HT-29 (cell line): ENCODE measurements around the gene PGPEP1. TPM values are rescaled to one million over a fixed set of nuclear protein-coding genes. Genes with fewer than 3 reads are reported as not detected.

Experiments
- DNase-seq: peaks from one replicate; pipeline ENCODE4 v3.0.0-alpha.2; 2015; ENCODE audit warnings: low spot score
- small RNA-seq: library from RNA; depleted of rRNA; stranded (forward); fragments of <200 nt; gene quantifications from one replicate; pipeline ENCODE3, GENCODE V24; 2014
- total RNA-seq: library from RNA; depleted of rRNA; stranded (reverse); fragments of >200 nt; shearing (Covaris generic); gene quantifications from 2 replicates; pipeline ENCODE4 v1.2.3, GENCODE V29; 2014; rRNA removed

PGPEP1 gene
- total RNA-seq, 1 experiment from 2014 or later, result 18.9 TPM

DNA sequence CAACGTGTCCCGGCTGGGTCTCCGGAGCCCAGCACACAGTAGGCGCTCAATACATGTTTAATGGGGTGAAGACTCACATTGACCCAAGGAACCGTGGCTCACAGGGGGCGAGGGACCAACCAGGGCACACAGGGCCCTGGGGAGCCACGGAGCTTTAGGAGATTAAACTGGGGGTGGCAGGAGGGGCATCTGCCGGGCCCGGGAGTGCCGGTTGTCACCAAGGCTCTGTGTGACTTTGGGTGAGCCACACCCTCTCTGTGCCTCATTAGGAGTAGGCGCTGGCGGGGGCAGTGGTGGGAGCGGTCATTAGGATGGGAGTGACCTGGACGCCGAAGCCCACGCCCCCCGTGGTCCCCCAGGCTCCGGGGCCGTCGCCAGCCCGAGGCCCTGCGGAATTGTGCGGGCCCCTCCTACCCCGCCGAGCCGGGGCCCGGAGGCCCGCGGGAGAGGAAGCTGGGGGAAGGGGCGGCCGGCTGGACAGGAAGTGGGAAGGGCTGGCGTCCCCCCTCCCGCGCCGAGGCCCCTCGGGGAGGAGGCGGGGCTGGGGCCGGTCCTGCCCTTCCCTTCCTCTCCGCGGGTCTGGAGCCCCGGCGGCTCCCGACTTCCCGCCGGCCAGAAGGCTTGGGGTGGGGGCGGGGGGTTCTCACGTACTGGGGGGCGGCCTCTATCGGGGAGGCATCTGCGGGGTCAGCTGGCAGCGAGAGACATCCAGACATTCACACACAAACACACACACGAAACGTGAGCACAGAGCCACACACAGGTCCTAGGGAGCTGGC, 77.0 kb downstream of the PGPEP1 start:
- DNase-seq, result peak; percentile 30

DNA sequence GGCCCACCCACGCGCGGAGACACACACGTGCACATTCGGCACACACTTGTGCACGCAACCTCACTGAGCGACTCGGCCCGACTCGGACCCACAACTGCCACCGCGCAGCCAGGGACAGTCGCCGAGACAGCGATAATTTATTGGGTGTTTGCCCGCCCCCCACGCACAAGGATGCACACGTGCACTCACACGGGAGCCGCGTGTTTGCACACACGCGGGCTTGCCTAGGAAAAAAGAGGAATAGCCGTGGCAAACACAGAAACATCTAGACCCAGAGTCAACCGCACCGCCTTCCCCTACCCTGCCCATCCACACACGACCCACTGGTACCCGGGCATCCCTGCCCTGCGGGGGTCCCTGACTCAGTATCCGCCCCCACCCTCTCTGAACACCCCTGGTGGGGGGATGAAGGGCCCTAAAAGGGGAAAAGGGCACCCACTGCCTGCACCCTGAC, 77.7 kb downstream of the PGPEP1 start:
- no peak for DNase-seq

DNA sequence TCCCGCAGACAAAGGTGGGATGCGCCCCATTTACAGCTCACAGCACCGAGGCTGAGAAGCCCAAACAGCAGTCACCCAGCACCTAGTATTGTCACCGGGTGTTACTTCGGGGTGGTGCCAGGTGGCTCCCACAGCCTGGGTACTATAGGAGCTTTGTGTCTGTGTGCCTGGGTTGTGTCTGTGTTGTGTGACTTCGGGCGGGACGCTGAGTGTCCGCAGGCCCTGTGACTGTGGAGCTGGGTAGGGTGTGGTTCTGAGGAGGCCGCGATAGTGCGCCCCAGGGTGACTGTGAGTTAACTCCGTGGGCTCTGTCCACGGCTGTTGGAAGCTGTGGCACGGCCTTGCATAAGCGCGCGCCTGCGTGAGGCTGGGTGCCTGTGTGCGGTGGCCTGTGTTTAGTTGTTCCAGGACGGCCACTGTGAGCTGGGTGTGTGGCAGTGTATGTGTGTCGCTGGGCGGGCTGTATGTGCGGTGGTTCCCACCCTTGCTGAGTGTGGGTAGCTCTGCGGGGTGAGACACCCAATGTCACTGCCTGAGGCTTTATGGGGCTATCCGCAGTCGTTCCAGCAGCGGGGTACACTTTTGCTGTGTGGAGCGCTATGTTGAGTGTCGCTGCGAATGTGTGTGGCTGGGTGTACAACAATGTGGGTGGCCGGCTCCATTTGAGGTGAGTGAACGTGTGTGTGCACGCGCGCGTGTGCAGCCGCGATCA, 78.2 kb downstream of the PGPEP1 start:
- DNase-seq, result peak; percentile 56

GRCh38 chr19:18419195-18419698, 78.8 kb downstream of the PGPEP1 start, which contains the start of gene SSBP4:
Gene SSBP4 (plus strand): TSS chr19:18419398. CDS start chr19:18419649, 251 bp downstream.
- peak; percentile 73 for DNase-seq

Small RNA genes within 50 kb of the gene (small RNA-seq; reads per million reads assigned to genes)
- gene MIR3189, result not detected
- gene RN7SL513P, result not detected

Other genes starting within 250 kb of the PGPEP1 start
- gene MAST3, start 242.8 kb upstream of the PGPEP1 start, total RNA-seq, result 8.6 and 13.8 TPM in 2 replicates
- 26.4 and 37.7 TPM in 2 replicates for gene PIK3R2, start 187.4 kb upstream of the PGPEP1 start, total RNA-seq
- gene IFI30, start 166.8 kb upstream of the PGPEP1 start, total RNA-seq, result 58.9 and 74.6 TPM in 2 replicates
- gene MPV17L2, start 147.4 kb upstream of the PGPEP1 start, total RNA-seq, result 42.3 and 54.3 TPM in 2 replicates
- gene RAB3A, start 136.6 kb upstream of the PGPEP1 start, total RNA-seq, result 1.2 and 2.7 TPM in 2 replicates
- 3.4 TPM in 1 of 2 replicates, not detected in the other for gene PDE4C, start 114.2 kb upstream of the PGPEP1 start, total RNA-seq
- 0.71 and 1.1 TPM in 2 replicates for gene IQCN, start 66.1 kb upstream of the PGPEP1 start, total RNA-seq
- 379 and 438 TPM in 2 replicates for gene JUND, start 59.0 kb upstream of the PGPEP1 start, total RNA-seq
- gene LSM4, start 17.5 kb upstream of the PGPEP1 start, total RNA-seq, result 733 and 750 TPM in 2 replicates
- gene GDF15, start 45.6 kb downstream of the PGPEP1 start, total RNA-seq, result 529 and 584 TPM in 2 replicates
- gene LRRC25, start 57.0 kb downstream of the PGPEP1 start, total RNA-seq, result not detected in 2 replicates
- gene SSBP4, start 78.8 kb downstream of the PGPEP1 start, total RNA-seq, result 78.0 and 87.1 TPM in 2 replicates
- 5.3 and 14.9 TPM in 2 replicates for gene ISYNA1, start 97.5 kb downstream of the PGPEP1 start, total RNA-seq
- gene ELL, start 181.5 kb downstream of the PGPEP1 start, total RNA-seq, result 16.0 and 20.7 TPM in 2 replicates
- gene FKBP8, start 203.0 kb downstream of the PGPEP1 start, total RNA-seq, result 257 and 277 TPM in 2 replicates
- gene KXD1, start 217.3 kb downstream of the PGPEP1 start, total RNA-seq, result 109 and 126 TPM in 2 replicates
- gene UBA52, start 231.3 kb downstream of the PGPEP1 start, total RNA-seq, result 660 TPM in 2 replicates
- 125 and 132 TPM in 2 replicates for gene REX1BD, start 248.2 kb downstream of the PGPEP1 start, total RNA-seq